ENCODE results near the gene SEC62.
A peak's percentile ranks its signal among the peaks of the same experiment; 100 is the strongest.
"Not testable (repeated sequence)": the region's sequence is repeated elsewhere in the genome, so short reads cannot be mapped to it uniquely, and the experiment has no call there.

Gene SEC62

GRCh38 chr3:169968224-169968885 lies 1.7 kb downstream of the SEC62 start:
- no peak for DNase-seq

GRCh38 chr3:169969174-169970095 lies 2.8 kb downstream of the SEC62 start:
- no peak for DNase-seq

- no peak for DNase-seq
These were observed 4.2 kb downstream of the SEC62 start for GRCh38 chr3:169970847-169971246.

GRCh38 chr3:169971522-169971921 lies 4.9 kb downstream of the SEC62 start:
- DNase-seq = no peak

GRCh38 chr3:169980055-169980454 lies 13.4 kb downstream of the SEC62 start:
- DNase-seq = no peak

GRCh38 chr3:169984292-169984691 lies 17.7 kb downstream of the SEC62 start:
- no peak for DNase-seq

- DNase-seq = no peak
These were observed 23.8 kb downstream of the SEC62 start for GRCh38 chr3:169990431-169990830.

- DNase-seq = no peak
These were observed 25.5 kb downstream of the SEC62 start for GRCh38 chr3:169992156-169992555.

- no peak for DNase-seq
These were observed 26.2 kb downstream of the SEC62 start for GRCh38 chr3:169992781-169993180.

- no peak for DNase-seq
These were observed 27.2 kb downstream of the SEC62 start for GRCh38 chr3:169993761-169994160.

- DNase-seq = no peak
These were observed 29.5 kb downstream of the SEC62 start for GRCh38 chr3:169996063-169996462.

- no peak for DNase-seq
These were observed 32.1 kb downstream of the SEC62 start for GRCh38 chr3:169998668-169999131.

GRCh38 chr3:169999433-169999832 lies 32.8 kb downstream of the SEC62 start:
- DNase-seq = no peak

- no peak for DNase-seq
These were observed 33.4 kb downstream of the SEC62 start for GRCh38 chr3:170000051-170000450.

GRCh38 chr3:170002231-170002630 lies 35.6 kb downstream of the SEC62 start:
- DNase-seq = no peak

GRCh38 chr3:170002879-170003278 lies 36.3 kb downstream of the SEC62 start:
- no peak for DNase-seq

GRCh38 chr3:170003881-170004356 lies 37.3 kb downstream of the SEC62 start:
- DNase-seq = peak; percentile 12

GRCh38 chr3:170007031-170007663 lies 40.5 kb downstream of the SEC62 start:
- no peak for DNase-seq

GRCh38 chr3:170010498-170010897 lies 43.9 kb downstream of the SEC62 start:
- DNase-seq = no peak

GRCh38 chr3:170012683-170013400 lies 46.2 kb downstream of the SEC62 start:
- no peak for DNase-seq

GRCh38 chr3:170016057-170016456 lies 49.5 kb downstream of the SEC62 start:
- DNase-seq = no peak

- not testable (repeated sequence) for DNase-seq
These were observed 52.7 kb downstream of the SEC62 start for GRCh38 chr3:170019306-170019705.

- DNase-seq = no peak
These were observed 54.5 kb downstream of the SEC62 start for GRCh38 chr3:170021083-170021482.

Measured in midbrain (tissue), 1 donor.